Measurements from ENCODE around the gene ETV6. TPM values are rescaled to one million over a fixed set of nuclear protein-coding genes. Genes with fewer than 3 reads are reported as not detected.

Gene ETV6
- total and polyA plus RNA-seq, 2 of the 8 experiments (the other 6 are each of a cell fraction or from before 2014, with no cell fraction given): 5.5 to 23.9 TPM

- whole genome bisulfite sequencing, 2 experiments (ENCODE audit: extremely low coverage in 1 of 2, insufficient coverage in 1 of 2, insufficient read length in 1 of 2, insufficient replicate concordance in 2 of 2, low coverage in 1 of 2, low lambda C conversion rate in 2 of 2, missing lambda C conversion rate in 1 of 2): 84% methylated on average over 2 of the region's 2 CpGs; no CpG with 5 or more reads in 1 of the 2 experiments
- no peaks in the 10 kb centered on the region for H3K36me3 ChIP-seq (ENCODE audit: control insufficient read depth in 2 of 4, insufficient read depth in 4 of 4, low read length in 3 of 4)
- H3K27me3 ChIP-seq (replicated peaks in 1 of 4; ENCODE audit: control insufficient read depth in 3 of 4, extremely low read depth in 1 of 4, insufficient read depth in 3 of 4, low read length in 3 of 4): no peaks in the 10 kb centered on the region; a peak in 1 of 7 replicates
- no peak overlapping the region for H2BK15ac ChIP-seq (ENCODE audit: low read length)
- H3K27ac ChIP-seq (ENCODE audit: low read depth, low read length): no peak overlapping the region
- peaks cover 0 to 4% (median 1%) of the 10 kb centered on the region in 4 experiments; a peak in 3 of 7 replicates for H3K4me1 ChIP-seq (replicated peaks in 1 of 4; ENCODE audit: control insufficient read depth in 3 of 4, insufficient read depth in 4 of 4, low read length in 3 of 4)
- H4K91ac ChIP-seq (replicated peaks; ENCODE audit: insufficient read length, low read length): no peak overlapping the region
- FAIRE-seq: no peak
- peaks cover 0 to 3% of the 10 kb centered on the region in 2 experiments for H4K20me1 ChIP-seq (replicated peaks in 1 of 2; ENCODE audit: control insufficient read depth in 1 of 2, insufficient read depth in 2 of 2, low read length in 2 of 2)
- no peaks in the 10 kb centered on the region; the same call in 1 of the 2 replicates for H3K79me1 ChIP-seq (ENCODE audit: low read depth, low read length)
- no peak overlapping the region for H3K4me3 ChIP-seq (ENCODE audit: extremely low read depth in 1 of 4, insufficient read depth in 2 of 4, low read depth in 3 of 4, low read length in 4 of 4)
- no peak overlapping the region for H3K14ac ChIP-seq (ENCODE audit: insufficient read length)
- no peak overlapping the region for H3K56ac ChIP-seq (replicated peaks; ENCODE audit: insufficient read length, low read depth, low read length)
- H2BK20ac ChIP-seq (ENCODE audit: low read length): no peak overlapping the region
- no peak overlapping the region for H3K4ac ChIP-seq (replicated peaks; ENCODE audit: insufficient read length, low read depth, low read length)
- no peak overlapping the region for H3K23ac ChIP-seq (ENCODE audit: insufficient read length)
- no peak overlapping the region for H4K5ac ChIP-seq (ENCODE audit: insufficient read length, low read depth, low read length)
- H2BK12ac ChIP-seq (ENCODE audit: low read depth, low read length): no peak overlapping the region
- H3K4me2 ChIP-seq (ENCODE audit: insufficient read depth in 1 of 2, low read depth in 2 of 2, low read length in 2 of 2): no peak overlapping the region
- no peak overlapping the region for H3K18ac ChIP-seq (ENCODE audit: extremely low read depth, low read length)
- no peak for DNase-seq (ENCODE audit: low read depth in 1 of 2, low spot score in 2 of 2)
- CTCF ChIA-PET (ENCODE audit: partially characterized antibody): interaction anchor here (0.6 to 1.5 kb wide), 4 partner anchors 9 to 204 kb away, joined by 3 to 7 read pairs (median 4); no protein-coding TSS in a partner anchor
- POLR2A ChIA-PET (ENCODE audit: partially characterized antibody): interaction anchor here (0.6 to 1.5 kb wide), 2 partner anchors 20 to 37 kb away, joined by 3 read pairs; no protein-coding TSS in a partner anchor
- H2BK5ac ChIP-seq (ENCODE audit: low read depth, low read length): no peak overlapping the region
- no peaks in the 10 kb centered on the region for H3K9me3 ChIP-seq (ENCODE audit: insufficient read depth in 2 of 2, low read depth in 1 of 2, low read length in 1 of 2)
- no peak overlapping the region for H2AK5ac ChIP-seq (ENCODE audit: low read depth, low read length)
- peaks cover 0 to 15% of the 10 kb centered on the region in 2 experiments; a peak in 2 of 4 replicates for H3K79me2 ChIP-seq (ENCODE audit: control insufficient read depth in 1 of 2, insufficient read depth in 2 of 2, low read length in 2 of 2)
- no peak overlapping the region for H2AFZ ChIP-seq (ENCODE audit: low read length)
- no peak overlapping the region for H4K8ac ChIP-seq (ENCODE audit: extremely low read depth, insufficient read depth, low read length)
- H2BK120ac ChIP-seq (replicated peaks; ENCODE audit: low read depth, low read length): no peak overlapping the region
- H3K9ac ChIP-seq (replicated peaks in 1 of 4; ENCODE audit: extremely low read depth in 1 of 4, low read depth in 3 of 4, low read length in 3 of 4): no peak overlapping the region
- H3K23me2 ChIP-seq (ENCODE audit: low read depth, low read length): no peaks in the 10 kb centered on the region
- TF ChIP-seq RNF2 (IDR thresholded peaks at IDR 0.05; ENCODE audit: borderline replicate concordance, low read depth, low read length, missing control alignments, poor library complexity, severe bottlenecking): no peak
- TF ChIP-seq BCL11A (IDR thresholded peaks at IDR 0.05; ENCODE audit: low read depth in 2 of 2, low read length in 2 of 2): no peak
- TF ChIP-seq SIX5 (IDR thresholded peaks at IDR 0.05; ENCODE audit: low read depth, low read length): no peak
- TF ChIP-seq CBX5 (IDR thresholded peaks at IDR 0.05; ENCODE audit: low read depth, low read length): no peak
- no peak for TF ChIP-seq TBP (IDR thresholded peaks at IDR 0.05; ENCODE audit: low read depth, low read length)
- no peak for TF ChIP-seq TCF12 (IDR thresholded peaks at IDR 0.05; ENCODE audit: low read depth, low read length)
- TF ChIP-seq EGR1 (IDR thresholded peaks at IDR 0.05; ENCODE audit: borderline replicate concordance, low read depth, low read length): no peak
- TF ChIP-seq ATF2 (IDR thresholded peaks at IDR 0.05; ENCODE audit: low read length): no peak
- no peak for TF ChIP-seq GABPA (IDR thresholded peaks at IDR 0.05; ENCODE audit: borderline replicate concordance, insufficient read depth, low read length)
- TF ChIP-seq CREB1 (IDR thresholded peaks at IDR 0.05): no peak
- TF ChIP-seq CHD2 (IDR thresholded peaks at IDR 0.05; ENCODE audit: low read length): no peak
- no peak for TF ChIP-seq KDM1A (IDR thresholded peaks at IDR 0.05; ENCODE audit: borderline replicate concordance, low read length)
- TF ChIP-seq CBX8 (IDR thresholded peaks at IDR 0.05; ENCODE audit: borderline replicate concordance, low read depth, low read length): no peak
Measured at GRCh38 chr12:11685716-11686115, 36.2 kb downstream of the ETV6 start.

All from H1 (cell line).